ENCODE data around the gene EIF2S1. TPM values are rescaled to one million over a fixed set of nuclear protein-coding genes. Genes with fewer than 3 reads are reported as not detected.

The EIF2S1 gene
- total RNA-seq, 4 donors from 2014 or later: 27.1 to 74.3 (median 35.9) TPM

GRCh38 chr14:67416085-67416484 lies 56.0 kb downstream of the EIF2S1 start:
- TF ChIP-seq, protein P1, sequence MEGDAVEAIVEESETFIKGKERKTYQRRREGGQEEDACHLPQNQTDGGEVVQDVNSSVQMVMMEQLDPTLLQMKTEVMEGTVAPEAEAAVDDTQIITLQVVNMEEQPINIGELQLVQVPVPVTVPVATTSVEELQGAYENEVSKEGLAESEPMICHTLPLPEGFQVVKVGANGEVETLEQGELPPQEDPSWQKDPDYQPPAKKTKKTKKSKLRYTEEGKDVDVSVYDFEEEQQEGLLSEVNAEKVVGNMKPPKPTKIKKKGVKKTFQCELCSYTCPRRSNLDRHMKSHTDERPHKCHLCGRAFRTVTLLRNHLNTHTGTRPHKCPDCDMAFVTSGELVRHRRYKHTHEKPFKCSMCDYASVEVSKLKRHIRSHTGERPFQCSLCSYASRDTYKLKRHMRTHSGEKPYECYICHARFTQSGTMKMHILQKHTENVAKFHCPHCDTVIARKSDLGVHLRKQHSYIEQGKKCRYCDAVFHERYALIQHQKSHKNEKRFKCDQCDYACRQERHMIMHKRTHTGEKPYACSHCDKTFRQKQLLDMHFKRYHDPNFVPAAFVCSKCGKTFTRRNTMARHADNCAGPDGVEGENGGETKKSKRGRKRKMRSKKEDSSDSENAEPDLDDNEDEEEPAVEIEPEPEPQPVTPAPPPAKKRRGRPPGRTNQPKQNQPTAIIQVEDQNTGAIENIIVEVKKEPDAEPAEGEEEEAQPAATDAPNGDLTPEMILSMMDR (IDR thresholded peaks at IDR 0.05): no peak
- no peak for TF ChIP-seq POLR2A (IDR thresholded peaks at IDR 0.05)
- Histone ChIP-seq H3K27me3 (no peaks in the 10 kb centered on the region), H3K9me3 (no peaks in the 10 kb centered on the region), H3K27ac (no peak overlapping the region), H3K36me3 (no peaks in the 10 kb centered on the region), H3K4me3 (no peak overlapping the region), H3K4me1 (peaks cover 0 to 30% (median 2%) of the 10 kb centered on the region in 4 donors)
- peak in 1 of 3 donors; percentile 19 for DNase-seq

DNA sequence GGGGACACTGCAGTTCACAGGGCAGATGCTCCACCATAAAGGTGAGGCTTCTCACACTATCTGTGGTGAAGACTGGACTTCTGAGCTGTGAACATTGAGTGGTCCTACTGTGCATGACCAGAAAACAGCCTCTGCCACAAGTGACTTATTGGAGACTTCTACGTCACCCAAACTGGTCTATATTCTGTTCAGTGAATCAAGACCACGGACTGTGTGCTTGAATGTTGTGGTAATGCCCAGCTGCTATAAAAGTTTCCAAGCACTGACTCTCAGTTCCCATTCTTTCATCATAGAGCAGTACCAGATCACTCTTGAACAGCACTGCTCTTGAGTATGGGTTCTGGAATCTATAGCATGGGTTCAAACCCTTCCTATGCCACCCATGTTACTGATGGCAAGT lies 56.7 kb downstream of the EIF2S1 start:
- no peak for DNase-seq
- H3K9me3 ChIP-seq: no peaks in the 10 kb centered on the region

GRCh38 chr14:67417633-67418032 lies 57.5 kb downstream of the EIF2S1 start:
- peaks cover 0 to 21% (median 2%) of the 10 kb centered on the region in 4 donors for H3K4me1 ChIP-seq
- no peaks in the 10 kb centered on the region for H3K36me3 ChIP-seq
- no peak overlapping the region for H3K27ac ChIP-seq
- H3K27me3 ChIP-seq: no peaks in the 10 kb centered on the region
- DNase-seq: no peak
- H3K4me3 ChIP-seq: no peak overlapping the region
- H3K9me3 ChIP-seq: no peaks in the 10 kb centered on the region
- no peak for TF ChIP-seq POLR2A (IDR thresholded peaks at IDR 0.05)
- TF ChIP-seq, protein P1 (IDR thresholded peaks at IDR 0.05): no peak

More for the DNA sequence above, 56.7 kb downstream of the EIF2S1 start:
- Histone ChIP-seq H3K4me3 (no peak overlapping the region), H3K36me3 (no peaks in the 10 kb centered on the region), H3K27ac (no peak overlapping the region), H3K4me1 (peaks cover 0 to 28% (median 2%) of the 10 kb centered on the region in 4 donors), H3K27me3 (no peaks in the 10 kb centered on the region)
- no peak for TF ChIP-seq POLR2A (IDR thresholded peaks at IDR 0.05)
- TF ChIP-seq, protein P1 (IDR thresholded peaks at IDR 0.05): no peak

DNA sequence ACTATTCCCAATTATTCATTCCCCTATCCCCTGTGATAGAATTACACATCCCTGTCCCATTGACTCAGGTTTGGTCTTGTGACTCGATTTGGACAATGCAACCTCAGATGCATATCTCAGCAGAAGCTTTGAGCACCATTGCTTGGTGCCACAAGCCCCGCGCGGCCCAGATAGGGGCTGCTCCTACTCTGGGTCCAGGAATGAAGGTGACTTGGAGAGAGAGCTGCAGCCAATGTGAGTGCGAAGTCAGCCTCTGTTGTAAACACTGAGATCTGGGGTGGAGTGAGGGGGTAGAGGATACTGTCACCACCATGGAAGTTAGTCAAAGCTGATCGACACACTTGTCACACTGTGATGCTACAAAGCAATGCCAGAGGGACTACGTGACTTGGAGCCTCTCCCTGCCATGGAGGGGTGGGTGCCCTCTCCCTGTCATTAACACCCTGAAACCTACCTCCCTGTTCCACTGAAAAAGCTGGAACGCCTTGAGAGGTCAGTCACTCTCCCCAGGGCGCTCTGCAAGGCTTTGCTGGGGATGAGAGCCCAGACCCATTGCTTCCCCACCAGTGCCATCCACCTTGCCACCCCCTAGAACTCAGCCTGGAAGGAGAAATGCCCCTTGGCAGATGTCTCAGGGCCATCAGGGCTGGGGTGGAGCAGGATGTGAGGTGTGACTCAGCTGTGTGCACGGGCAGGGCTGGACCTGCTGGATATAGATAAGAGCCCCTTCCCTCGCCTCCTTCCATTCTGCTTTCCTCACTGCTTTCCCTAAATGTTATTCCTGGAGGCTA lies 58.5 kb downstream of the EIF2S1 start:
- Histone ChIP-seq H3K9me3 (no peaks in the 10 kb centered on the region), H3K27me3 (no peaks in the 10 kb centered on the region), H3K4me1 (peaks cover 0 to 21% (median 2%) of the 10 kb centered on the region in 4 donors), H3K27ac (peak overlapping the region in 2 of 4 donors; percentile 52 to 78), H3K36me3 (no peaks in the 10 kb centered on the region), H3K4me3 (no peak overlapping the region)
- TF ChIP-seq POLR2A (IDR thresholded peaks at IDR 0.05): no peak
- TF ChIP-seq, protein P1 (IDR thresholded peaks at IDR 0.05): no peak
- DNase-seq: peak in 2 of 3 donors; percentile 76 to 85

DNA sequence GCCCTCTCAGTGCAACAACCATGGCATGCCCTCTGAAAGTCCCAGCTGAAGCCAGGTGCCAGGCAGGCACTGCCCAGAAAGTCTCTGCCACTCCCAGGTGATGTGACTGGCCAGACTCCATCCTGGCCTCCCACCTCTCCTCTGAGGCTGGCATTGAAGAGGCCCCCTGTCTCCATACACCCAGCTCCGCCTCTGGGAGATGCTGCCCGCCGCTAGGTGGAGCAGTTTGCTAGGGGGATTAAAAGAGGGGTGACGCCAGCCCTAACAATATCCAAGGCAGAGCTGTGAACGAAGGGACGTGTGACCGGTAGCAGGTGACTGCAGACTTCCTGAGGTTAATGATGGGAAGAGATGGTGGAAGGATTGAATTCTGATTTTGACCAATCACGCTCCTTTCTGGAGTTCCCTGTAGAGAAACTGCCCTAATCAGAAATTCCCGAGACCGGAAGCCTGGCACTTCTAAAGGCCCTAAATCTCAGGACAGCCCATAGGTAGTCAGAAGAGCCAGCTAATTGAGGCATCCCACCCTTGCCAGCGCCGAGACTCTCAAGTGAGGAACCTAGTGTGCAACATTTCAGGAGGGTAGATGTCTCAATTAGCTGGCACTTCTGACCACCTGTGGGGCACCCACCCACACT lies 60.1 kb downstream of the EIF2S1 start:
- Histone ChIP-seq H3K4me1 (peaks cover 0 to 21% (median 2%) of the 10 kb centered on the region in 4 donors), H3K4me3 (no peak overlapping the region), H3K27me3 (no peaks in the 10 kb centered on the region), H3K9me3 (no peaks in the 10 kb centered on the region), H3K36me3 (no peaks in the 10 kb centered on the region), H3K27ac (peak overlapping the region in 2 of 4 donors; percentile 35 to 52)
- peak; percentile 35 to 72 (median 66) for DNase-seq
- TF ChIP-seq, protein P1 (IDR thresholded peaks at IDR 0.05): peak in 4 of 6 experiments; percentile 54 to 66 (median 58)
- TF ChIP-seq POLR2A (IDR thresholded peaks at IDR 0.05): no peak

Data from Peyer's patch (tissue), 4 donors.